ENCODE data around the gene NBPF1.
"Not testable (repeated sequence)": the region's sequence is repeated elsewhere in the genome, so short reads cannot be mapped to it uniquely, and the experiment has no call there.

DNA sequence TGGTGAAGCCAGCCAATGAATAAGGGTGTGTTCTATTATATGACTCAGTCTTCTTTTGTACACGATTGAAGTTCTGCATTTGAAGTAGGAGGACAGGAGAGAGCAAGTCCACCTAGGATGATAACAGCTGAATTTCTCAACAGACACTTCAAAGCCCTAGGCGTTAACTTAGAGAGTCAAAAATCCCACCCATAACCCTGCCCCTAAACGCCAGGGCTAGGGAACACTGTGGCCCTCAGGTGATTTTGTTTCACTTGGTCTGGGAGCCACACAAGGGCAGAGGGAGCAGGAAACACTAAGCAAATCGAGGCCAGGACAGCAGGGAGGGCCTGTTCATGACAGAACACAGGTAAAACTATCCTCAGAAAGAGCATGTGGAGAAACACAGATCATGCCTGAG is 52.3 kb downstream of the NBPF1 start:
- TF ChIP-seq, protein P1, sequence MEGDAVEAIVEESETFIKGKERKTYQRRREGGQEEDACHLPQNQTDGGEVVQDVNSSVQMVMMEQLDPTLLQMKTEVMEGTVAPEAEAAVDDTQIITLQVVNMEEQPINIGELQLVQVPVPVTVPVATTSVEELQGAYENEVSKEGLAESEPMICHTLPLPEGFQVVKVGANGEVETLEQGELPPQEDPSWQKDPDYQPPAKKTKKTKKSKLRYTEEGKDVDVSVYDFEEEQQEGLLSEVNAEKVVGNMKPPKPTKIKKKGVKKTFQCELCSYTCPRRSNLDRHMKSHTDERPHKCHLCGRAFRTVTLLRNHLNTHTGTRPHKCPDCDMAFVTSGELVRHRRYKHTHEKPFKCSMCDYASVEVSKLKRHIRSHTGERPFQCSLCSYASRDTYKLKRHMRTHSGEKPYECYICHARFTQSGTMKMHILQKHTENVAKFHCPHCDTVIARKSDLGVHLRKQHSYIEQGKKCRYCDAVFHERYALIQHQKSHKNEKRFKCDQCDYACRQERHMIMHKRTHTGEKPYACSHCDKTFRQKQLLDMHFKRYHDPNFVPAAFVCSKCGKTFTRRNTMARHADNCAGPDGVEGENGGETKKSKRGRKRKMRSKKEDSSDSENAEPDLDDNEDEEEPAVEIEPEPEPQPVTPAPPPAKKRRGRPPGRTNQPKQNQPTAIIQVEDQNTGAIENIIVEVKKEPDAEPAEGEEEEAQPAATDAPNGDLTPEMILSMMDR (IDR thresholded peaks at IDR 0.05): not testable (repeated sequence)
- TF ChIP-seq ZFX (IDR thresholded peaks at IDR 0.05; ENCODE audit: borderline replicate concordance): not testable (repeated sequence)

All from 22Rv1 (cell line).